Pons (tissue), 1 donor: ENCODE measurements around the gene SRRM5.
"Not testable (repeated sequence)": the region's sequence is repeated elsewhere in the genome, so short reads cannot be mapped to it uniquely, and the experiment has no call there.

ENCODE experiments used
- DNase-seq: peaks from one replicate; pipeline ENCODE4 v3.0.0-alpha.2; 2016; ENCODE audit warnings: low spot score

Gene SRRM5

DNA sequence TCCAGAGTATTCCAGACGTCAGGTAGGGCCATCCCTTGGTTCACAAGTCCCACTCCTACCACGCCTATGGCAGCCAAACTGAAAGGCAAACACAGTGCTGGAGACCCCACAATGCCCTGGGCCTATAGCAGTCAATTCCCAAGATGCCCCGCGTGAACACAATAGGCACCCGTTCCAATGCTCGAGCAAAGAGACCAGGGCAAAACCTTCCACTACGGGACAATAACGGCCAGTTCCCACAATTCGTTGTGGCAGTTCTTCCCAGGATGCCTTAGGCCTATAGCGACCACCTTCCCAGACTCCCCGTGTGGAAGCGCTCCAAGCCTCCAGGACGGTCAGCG is 7.0 kb downstream of the SRRM5 start:
- peak; percentile 59 for DNase-seq

GRCh38 chr19:43619262-43620060 is 7.6 kb downstream of the SRRM5 start, which contains the start of gene ZNF428:
TSS of gene ZNF428 (minus strand) at chr19:43619629. CDS start at chr19:43614304, 5,325 bp downstream.
- DNase-seq: peak; percentile 93

DNA sequence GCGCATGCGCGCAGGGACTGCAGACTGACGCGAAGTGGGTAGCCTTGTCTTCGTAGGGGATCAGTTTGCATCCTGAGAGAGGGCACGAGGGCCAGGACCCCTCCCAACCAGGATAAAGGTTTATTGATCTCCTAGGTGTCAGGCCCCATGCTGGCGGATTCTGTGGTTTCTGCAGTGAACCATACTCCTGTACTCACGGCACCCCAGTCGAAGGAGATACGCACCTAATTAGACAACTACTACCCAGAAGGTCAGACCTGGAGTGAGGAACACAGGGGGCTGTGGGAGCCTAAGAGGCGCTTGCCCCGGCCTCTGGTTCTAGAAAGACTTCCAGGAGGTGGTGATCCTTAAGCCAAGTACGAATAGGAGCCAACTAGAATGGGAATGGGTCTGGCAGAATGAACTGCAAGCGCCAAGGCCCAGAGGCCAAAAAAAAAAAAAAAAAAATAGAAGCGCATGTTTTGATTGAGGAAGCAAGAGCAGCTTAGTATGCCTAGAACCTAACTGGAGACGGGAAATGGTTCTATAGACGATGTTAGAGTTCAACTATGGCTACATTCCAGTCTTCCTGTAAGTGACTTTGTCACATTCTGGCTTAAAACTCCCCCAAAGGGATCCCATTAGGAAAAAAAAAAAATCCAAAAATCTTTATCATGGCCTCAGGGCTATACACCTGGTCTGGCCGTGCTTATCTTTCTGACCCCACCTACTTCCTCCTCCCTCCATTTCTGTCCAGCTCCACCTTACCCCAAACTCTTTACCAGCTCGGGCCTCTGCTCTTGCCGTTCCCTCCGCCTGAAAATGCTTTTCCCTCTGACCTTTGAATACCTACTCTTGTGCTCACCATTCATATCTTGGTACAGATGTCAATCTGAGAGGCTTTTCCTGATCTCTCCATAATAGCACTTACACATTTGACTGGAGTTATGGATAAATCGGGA is 8.4 kb downstream of the SRRM5 start:
- no peak for DNase-seq

- no peak for DNase-seq
Measured at GRCh38 chr19:43622070-43622469, 10.2 kb downstream of the SRRM5 start.

GRCh38 chr19:43622956-43623355 is 11.1 kb downstream of the SRRM5 start:
- no peak for DNase-seq

- no peak for DNase-seq
Measured at GRCh38 chr19:43623889-43624670, 12.2 kb downstream of the SRRM5 start.

- no peak for DNase-seq
Measured at GRCh38 chr19:43624933-43625332, 13.0 kb downstream of the SRRM5 start.

GRCh38 chr19:43625918-43626579 is 14.2 kb downstream of the SRRM5 start:
- DNase-seq: no peak

- no peak for DNase-seq
Measured at GRCh38 chr19:43626838-43627237, 14.9 kb downstream of the SRRM5 start.

GRCh38 chr19:43628646-43629326 is 16.9 kb downstream of the SRRM5 start:
- DNase-seq: no peak

- DNase-seq: no peak
Measured at GRCh38 chr19:43631491-43631890, 19.6 kb downstream of the SRRM5 start.

- DNase-seq: no peak
Measured at GRCh38 chr19:43633520-43633919, 21.6 kb downstream of the SRRM5 start.

DNA sequence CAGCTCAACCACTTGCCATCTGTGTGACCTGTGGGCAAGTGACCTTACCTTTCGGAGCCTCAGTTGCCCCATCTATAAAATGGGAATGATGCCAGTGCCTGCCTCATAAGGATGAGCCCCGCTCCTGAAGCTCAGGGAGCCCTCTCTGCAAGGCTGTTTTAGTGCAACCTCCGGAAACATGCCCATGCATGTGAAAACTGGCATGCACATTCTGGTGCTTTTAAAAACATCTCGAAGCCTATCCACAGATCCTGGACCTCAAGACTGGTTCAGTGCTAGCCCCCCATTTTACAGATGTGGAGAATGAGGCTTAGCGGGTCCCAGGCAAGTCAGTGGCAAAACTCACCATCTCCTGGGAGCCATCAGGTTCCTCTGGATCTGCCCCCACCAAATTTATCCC is 22.2 kb downstream of the SRRM5 start:
- no peak for DNase-seq

GRCh38 chr19:43634506-43634871 is 22.6 kb downstream of the SRRM5 start:
- DNase-seq: peak; percentile 60

- peak; percentile 77 for DNase-seq
Measured at GRCh38 chr19:43634872-43635560, 23.1 kb downstream of the SRRM5 start.

DNA sequence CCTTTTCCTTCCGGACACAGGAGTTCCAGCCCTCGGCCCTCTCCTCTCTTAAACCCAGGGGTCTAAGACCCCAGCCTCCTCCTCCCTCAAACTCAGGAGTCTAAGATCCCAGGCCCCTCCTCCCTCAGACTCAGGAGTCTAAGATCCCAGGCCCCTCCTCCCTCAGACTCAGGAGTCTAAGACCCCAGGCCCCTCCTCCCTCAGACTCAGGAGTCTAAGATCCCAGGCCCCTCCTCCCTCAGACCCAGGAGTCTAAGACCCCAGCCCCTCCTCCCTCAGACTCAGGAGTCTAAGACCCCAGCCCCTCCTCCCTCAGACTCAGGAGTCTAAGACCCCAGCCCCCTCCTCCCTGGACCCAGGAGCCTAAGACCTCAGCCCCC is 23.7 kb downstream of the SRRM5 start:
- not testable (repeated sequence) for DNase-seq

DNA sequence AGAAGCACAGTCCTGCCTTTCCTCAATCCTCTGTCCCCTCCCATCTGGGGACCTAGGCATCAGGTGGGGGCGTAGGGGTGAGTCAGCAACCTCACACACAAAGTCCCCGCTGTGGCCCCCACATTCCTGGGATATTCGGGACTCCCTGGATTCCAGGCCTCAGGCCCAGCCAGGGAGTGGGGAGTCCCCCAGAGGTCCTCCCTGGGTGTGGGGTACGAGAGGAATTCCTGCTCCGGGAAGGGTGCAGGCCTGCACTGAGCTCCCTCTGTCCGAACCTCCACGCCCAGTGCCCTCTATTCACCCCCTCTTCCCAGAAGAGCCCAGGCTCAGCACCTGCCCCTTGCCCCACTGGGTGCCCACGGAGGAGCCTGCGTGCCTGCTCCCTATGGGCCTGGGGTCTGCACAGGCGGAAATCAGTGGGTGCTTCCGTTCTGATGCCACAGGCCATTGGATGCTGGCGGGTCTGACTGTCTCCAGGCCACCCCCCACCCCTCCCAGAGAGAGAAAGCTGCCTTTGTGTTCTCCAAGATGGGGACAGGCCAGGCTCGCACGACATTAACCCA is 24.3 kb downstream of the SRRM5 start:
- DNase-seq: peak; percentile 84

DNA sequence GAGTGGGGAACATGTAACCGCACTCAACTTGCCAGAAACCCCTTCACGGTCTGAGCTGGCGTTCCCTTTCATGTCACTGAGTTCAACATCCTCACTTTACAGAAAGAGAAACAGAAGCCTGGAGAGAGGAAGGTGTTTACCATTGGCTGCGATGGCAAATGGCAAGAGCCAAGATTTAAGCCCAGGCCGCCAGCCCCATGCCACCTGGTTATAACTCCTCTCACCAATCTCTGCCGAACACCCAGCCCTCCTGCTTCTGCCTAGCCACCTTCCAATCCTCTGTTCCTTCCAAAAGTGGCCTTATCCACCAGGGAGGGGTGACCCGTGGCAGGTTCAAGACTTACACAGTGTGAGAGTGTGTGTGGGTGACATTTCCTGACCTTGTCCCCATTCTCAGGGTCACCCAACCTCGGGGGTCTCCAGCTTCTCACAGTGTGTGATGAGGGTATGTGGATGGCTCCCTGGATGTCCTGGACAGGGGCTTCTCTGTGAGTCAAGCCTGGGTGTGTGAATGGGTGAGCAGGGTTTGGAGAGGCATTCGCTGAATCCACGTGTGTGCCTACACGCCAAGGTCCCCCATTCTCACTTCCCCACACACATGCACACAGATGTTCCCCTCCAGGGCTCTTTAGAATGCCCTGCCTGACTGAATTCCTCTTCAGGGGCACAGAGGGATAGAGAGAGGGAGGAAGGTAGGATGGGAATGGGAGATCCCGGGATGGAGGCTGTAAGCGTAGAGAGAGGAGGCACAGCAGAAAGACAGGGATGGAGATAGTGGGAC is 26.5 kb downstream of the SRRM5 start:
- peak; percentile 34 for DNase-seq

DNA sequence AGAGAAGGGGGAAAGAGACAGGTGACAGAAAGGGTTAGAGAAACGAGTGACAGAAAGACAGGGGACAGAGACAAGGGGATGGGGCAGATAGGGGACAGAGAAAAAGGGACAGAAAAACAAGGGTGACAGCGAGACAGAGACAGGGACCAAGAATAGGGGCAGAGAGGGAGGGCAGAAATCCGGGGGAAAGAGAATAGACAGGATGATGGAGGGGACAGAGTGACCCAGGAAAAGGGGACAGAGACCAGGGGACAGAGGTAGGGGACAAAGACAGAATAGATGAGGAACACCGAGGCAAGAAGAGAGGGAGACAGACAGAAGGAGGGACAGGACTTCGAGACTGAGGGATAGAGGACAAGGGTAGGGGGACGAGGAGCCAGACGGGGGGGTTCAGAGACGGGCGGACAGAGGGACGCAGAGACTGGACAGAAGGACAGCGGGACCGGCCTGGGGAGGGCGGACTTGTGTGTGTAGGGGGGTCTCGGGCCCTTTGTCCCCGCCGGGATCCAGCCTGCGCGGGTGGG is 27.2 kb downstream of the SRRM5 start:
- DNase-seq: no peak
